DMS 273 (cell line): ENCODE data around the gene PLXNC1.

Experiments used
- DNase-seq: peaks from one replicate; lab custom pipeline; 2025; ENCODE audit not compliant: unreplicated experiment; lab: John Stamatoyannopoulos, UW

PLXNC1 gene

GRCh38 chr12:94327809-94328208 lies 179.4 kb downstream of the PLXNC1 start:
- no peak for DNase-seq

- no peak for DNase-seq
These were observed 181.0 kb downstream of the PLXNC1 start for GRCh38 chr12:94329366-94329765.

GRCh38 chr12:94333396-94333795 lies 185.0 kb downstream of the PLXNC1 start:
- DNase-seq = no peak

GRCh38 chr12:94336211-94336925 lies 188.0 kb downstream of the PLXNC1 start:
- DNase-seq = no peak

- no peak for DNase-seq
These were observed 189.8 kb downstream of the PLXNC1 start for GRCh38 chr12:94338006-94338794.

- no peak for DNase-seq
These were observed 192.2 kb downstream of the PLXNC1 start for GRCh38 chr12:94340573-94340972.

GRCh38 chr12:94353130-94353529 lies 204.8 kb downstream of the PLXNC1 start:
- no peak for DNase-seq
